GM18519 (cell line): ENCODE data around the gene TMEM217.
"Not testable (repeated sequence)": the region's sequence is repeated elsewhere in the genome, so short reads cannot be mapped to it uniquely, and the experiment has no call there.

Source experiments
- ATAC-seq: cut with Tn5 transposase; IDR thresholded peaks from one replicate; pipeline ENCODE4 v1.9.1; 2021; ENCODE audit warnings: mild to moderate bottlenecking, moderate library complexity; ENCODE audit not compliant: unreplicated experiment, low FRiP score

Gene TMEM217

GRCh38 chr6:37218511-37218910, 39.4 kb downstream of the TMEM217 start:
- no peak for ATAC-seq

- no peak for ATAC-seq
Observed at GRCh38 chr6:37218061-37218460, 39.9 kb downstream of the TMEM217 start.

GRCh38 chr6:37212268-37212667, 45.7 kb downstream of the TMEM217 start:
- ATAC-seq = no peak

- no peak for ATAC-seq
Observed at GRCh38 chr6:37210313-37210968, 47.5 kb downstream of the TMEM217 start.

- ATAC-seq = no peak
Observed at GRCh38 chr6:37209461-37210205, 48.3 kb downstream of the TMEM217 start.

- no peak for ATAC-seq
Observed at GRCh38 chr6:37208793-37209192, 49.2 kb downstream of the TMEM217 start.

- no peak for ATAC-seq
Observed at GRCh38 chr6:37207903-37208456, 50.0 kb downstream of the TMEM217 start.

- ATAC-seq = no peak
Observed at GRCh38 chr6:37206622-37207021, 51.3 kb downstream of the TMEM217 start.

- ATAC-seq = no peak
Observed at GRCh38 chr6:37205997-37206340, 52.0 kb downstream of the TMEM217 start.

- no peak for ATAC-seq
Observed at GRCh38 chr6:37205175-37205996, 52.6 kb downstream of the TMEM217 start.

GRCh38 chr6:37204014-37204751, 53.8 kb downstream of the TMEM217 start:
- no peak for ATAC-seq

- ATAC-seq = no peak
Observed at GRCh38 chr6:37202788-37203491, 55.0 kb downstream of the TMEM217 start.

GRCh38 chr6:37201726-37202125, 56.2 kb downstream of the TMEM217 start:
- no peak for ATAC-seq

- ATAC-seq = no peak
Observed at GRCh38 chr6:37200085-37200484, 57.9 kb downstream of the TMEM217 start.

GRCh38 chr6:37196451-37196850, 61.5 kb downstream of the TMEM217 start:
- not testable (repeated sequence) for ATAC-seq

GRCh38 chr6:37194886-37195285, 63.1 kb downstream of the TMEM217 start:
- ATAC-seq = not testable (repeated sequence)

- no peak for ATAC-seq
Observed at GRCh38 chr6:37192666-37193065, 65.3 kb downstream of the TMEM217 start.

- no peak for ATAC-seq
Observed at GRCh38 chr6:37190159-37190535, 67.8 kb downstream of the TMEM217 start.

- no peak for ATAC-seq
Observed at GRCh38 chr6:37188962-37189510, 68.9 kb downstream of the TMEM217 start.
